ENCODE results near the gene RHBDF2.

DNA sequence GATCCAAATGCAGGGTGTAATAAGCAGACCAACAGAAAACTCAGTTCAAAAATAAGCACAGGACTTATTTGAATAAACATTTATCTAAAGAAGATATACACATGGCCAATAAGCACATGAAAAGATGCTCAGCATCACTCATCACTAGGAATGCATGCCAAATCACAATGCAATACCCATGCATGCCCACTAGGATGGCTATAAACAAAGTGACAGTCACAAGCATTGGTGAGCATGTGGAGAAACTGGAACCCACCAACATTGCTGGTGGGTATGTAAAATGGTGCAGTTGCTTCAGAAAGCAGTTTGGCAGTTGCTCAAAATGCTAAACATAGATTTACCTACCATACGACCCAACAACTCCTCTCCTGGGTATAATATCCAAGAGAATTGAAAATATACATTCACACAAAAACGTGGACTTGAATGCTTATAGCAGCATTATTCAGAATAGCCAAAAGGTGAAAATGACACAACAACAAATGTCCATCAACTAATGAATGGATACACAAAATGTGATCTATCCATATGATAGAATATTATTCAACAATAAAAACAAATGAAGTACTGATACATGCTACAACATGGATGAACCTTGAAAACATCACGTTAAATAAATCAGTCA is 68.4 kb downstream of the RHBDF2 start:
- TF ChIP-seq, protein P1, sequence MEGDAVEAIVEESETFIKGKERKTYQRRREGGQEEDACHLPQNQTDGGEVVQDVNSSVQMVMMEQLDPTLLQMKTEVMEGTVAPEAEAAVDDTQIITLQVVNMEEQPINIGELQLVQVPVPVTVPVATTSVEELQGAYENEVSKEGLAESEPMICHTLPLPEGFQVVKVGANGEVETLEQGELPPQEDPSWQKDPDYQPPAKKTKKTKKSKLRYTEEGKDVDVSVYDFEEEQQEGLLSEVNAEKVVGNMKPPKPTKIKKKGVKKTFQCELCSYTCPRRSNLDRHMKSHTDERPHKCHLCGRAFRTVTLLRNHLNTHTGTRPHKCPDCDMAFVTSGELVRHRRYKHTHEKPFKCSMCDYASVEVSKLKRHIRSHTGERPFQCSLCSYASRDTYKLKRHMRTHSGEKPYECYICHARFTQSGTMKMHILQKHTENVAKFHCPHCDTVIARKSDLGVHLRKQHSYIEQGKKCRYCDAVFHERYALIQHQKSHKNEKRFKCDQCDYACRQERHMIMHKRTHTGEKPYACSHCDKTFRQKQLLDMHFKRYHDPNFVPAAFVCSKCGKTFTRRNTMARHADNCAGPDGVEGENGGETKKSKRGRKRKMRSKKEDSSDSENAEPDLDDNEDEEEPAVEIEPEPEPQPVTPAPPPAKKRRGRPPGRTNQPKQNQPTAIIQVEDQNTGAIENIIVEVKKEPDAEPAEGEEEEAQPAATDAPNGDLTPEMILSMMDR (conservative IDR thresholded peaks at IDR 0.05): peak; percentile 64
- no peak for TF ChIP-seq EZH2 (IDR thresholded peaks at IDR 0.05; ENCODE audit: low read depth)

All from PC-9 (cell line).